Muscle of back (tissue), 11 donors: Measurements from ENCODE around the gene ARHGEF25. TPM values are rescaled to one million over a fixed set of nuclear protein-coding genes. Genes with fewer than 3 reads are reported as not detected.
A peak's percentile ranks its signal among the peaks of the same experiment; 100 is the strongest.

ENCODE experiments used
- DNase-seq, 3 donors: peaks; one replicate each; pipeline versions ENCODE4 v3.0.0 to v3.0.0-alpha.2; 2013
- polyA plus RNA-seq, 10 donors: library from polyadenylated mRNA; unstranded; fragments of 120-200 nt; gene quantifications; one replicate each; pipeline ENCODE4 v1.2.1, GENCODE V29; 2013; ENCODE audit not compliant: insufficient read length in 10 of 10

The ARHGEF25 gene
- polyA plus RNA-seq, 10 donors = 30.5 to 47.9 (median 37.8) TPM

DNA sequence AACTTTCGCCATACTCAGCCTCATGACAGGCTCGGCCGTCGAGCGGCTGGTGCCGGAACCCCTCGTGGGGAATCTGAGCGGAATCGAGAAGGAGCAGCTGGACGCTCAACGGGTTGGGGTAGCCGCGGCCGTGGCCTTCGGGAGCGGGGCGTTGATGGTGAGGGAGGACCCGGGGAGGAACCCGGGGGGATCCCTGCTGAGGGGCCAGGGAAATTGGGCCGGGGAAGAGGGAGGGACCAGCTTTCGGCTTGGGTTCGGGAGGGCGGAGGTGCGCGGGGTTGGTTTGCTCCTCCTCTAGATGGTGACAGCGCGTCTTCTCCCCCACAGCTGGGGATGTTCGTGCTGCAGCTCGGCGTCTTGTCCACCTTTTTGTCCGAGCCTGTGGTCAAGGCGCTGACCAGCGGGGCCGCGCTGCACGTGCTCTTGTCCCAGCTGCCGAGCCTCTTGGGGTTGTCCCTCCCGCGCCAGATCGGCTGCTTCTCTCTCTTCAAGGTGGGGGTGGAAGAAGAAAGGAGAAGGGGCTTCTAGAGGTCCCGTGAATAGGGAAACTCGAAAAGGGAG lies 9.8 kb downstream of the ARHGEF25 start:
- peak in 1 of 3 donors; percentile 64 for DNase-seq

DNA sequence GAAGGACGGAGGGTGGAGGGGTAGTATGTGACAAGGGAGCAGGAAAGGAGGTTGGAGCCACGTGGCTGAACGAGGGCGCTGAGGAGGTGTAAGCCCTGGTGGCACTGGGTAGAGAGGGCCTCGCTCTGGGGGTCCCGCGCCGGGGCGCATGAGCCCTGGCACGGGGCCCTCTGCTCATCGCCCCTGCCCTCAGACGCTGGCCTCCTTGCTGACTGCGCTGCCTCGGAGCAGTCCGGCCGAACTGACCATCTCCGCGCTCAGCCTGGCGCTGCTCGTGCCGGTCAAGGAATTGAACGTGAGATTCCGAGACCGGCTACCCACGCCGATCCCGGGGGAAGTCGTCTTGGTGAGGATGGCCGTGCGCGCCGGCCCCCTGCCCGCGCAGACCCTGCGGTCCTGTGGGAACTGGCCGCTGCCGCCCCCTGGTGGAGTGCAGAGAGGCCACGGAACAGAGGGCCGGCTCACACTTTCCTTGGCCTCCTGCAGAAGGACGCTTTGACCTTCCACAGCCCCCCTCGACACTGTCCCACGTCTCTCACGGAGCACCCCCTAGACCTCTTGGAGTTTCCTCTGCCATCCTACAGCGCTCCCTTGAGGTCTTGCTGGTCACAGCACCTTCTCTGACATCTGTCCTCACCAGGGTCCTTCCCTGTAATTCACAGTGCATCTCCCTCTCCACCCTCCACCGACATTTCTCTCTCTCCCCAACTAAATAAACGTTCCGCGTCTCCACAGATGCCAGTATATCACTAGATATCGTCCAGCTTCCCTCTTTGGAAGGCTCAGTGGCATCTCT lies 10.5 kb downstream of the ARHGEF25 start:
- DNase-seq = peak in 1 of 3 donors; percentile 85

DNA sequence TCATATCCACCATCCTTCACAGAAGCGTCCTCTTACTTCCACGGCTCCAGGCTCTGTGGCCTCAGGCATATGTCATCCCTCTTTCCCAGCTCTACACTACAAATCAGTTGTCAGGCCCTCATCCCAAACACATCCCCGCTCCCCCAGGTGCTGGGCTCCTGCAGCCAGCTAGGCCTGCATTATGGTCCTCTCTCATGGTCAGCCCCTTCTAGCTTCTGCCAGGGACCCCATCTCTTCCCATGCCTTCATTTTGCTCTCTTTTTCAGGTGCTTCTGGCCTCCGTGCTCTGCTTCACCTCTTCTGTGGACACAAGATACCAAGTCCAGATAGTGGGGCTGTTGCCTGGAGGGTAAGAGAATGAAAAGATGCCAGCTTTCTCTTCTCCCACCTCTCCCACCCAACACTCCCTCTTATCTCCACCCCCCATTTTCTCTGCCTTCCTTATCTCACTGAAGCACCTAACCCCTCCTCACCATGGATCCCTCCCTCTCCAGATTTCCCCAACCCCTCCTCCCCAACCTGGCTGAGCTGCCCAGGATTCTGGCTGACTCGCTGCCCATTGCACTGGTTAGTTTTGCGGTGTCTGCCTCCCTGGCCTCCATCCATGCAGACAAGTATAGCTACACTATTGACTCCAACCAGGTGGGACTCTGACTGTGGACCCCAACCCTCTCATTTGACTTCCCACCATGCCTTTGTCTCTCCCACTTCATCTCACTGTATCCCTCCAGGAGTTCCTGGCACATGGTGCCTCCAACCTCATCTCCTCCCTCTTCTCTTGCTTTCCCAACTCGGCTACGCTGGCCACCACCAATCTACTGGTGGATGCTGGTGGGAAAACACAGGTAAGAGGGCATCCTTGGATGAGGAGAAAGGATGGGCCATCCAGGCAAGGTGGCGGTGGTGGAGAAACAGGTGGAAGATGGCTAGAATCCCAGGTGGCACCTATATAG lies 11.3 kb downstream of the ARHGEF25 start:
- DNase-seq = no peak

DNA sequence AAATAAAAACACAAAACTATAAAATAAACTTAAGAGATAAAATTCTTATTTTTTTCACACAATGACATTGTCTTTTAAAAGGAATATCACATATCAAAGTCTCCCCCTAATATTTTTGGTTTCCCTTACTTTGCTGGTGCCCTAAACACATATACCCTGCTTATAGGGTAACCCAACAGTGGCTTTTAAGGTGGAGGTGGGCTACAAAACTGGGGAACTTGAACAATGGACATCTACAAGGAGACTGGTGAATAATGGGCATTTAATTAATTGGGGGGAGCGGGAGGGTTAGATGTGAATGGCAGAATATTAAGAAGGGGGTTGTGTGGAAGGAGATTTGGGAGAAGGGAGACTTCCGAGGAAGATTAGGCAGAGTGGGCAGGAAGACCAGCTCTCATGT lies 12.2 kb downstream of the ARHGEF25 start:
- DNase-seq = no peak

DNA sequence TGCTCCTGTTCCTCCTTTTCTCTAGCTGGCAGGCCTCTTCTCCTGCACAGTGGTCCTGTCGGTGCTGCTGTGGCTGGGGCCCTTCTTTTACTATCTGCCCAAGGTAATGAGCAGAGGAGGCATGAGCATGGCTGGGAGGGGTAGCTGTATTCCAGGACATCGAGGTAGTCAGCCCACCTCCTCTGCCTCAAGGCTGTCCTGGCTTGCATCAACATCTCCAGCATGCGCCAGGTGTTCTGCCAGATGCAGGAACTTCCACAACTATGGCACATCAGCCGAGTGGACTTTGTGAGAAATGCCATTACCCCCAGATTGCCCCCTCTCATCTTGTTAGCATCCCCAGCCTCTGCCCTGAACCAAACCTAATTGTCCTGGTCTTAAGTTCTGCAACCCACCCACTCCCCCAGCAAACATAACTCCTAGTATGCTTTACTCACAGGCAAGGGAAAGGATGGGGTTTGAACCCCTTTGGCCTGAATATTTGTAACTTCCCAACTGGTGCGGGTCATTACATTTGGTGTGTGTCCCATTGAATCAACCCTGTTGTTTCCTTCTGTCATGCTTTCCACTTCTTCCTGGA lies 12.7 kb downstream of the ARHGEF25 start:
- DNase-seq = no peak

DNA sequence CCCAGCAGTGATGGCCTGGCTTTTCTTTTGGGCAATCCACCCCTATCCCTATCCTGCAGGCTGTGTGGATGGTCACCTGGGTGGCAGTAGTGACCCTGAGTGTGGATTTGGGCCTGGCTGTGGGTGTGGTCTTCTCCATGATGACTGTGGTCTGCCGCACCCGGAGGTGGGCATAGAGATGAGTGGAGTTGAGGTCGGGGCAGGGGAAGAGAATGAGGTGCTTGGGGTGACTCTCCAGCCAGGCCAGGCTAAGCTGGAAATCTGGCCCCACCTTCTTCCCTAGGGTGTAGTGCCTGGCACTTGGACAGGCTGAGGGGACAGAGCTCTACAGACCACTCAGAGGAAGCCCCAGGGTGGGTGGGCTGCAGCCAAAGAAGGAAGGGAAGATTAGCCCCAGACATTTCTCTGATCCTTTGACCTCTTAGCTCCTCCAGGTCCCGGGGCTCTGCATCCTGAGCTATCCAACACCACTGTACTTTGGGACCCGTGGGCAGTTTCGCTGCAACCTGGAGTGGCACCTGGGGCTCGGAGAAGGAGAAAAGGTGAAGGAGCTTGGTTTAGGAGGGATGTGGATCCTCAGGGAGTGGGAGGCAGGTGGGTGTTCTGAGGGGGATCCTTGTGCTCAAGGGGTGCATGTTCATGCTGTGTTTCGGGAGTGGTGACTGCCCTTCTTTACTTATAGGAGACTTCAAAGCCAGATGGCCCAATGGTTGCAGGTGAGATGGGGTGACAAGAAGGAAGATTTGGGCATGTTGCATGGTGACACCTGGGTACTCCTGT lies 13.4 kb downstream of the ARHGEF25 start:
- no peak for DNase-seq

DNA sequence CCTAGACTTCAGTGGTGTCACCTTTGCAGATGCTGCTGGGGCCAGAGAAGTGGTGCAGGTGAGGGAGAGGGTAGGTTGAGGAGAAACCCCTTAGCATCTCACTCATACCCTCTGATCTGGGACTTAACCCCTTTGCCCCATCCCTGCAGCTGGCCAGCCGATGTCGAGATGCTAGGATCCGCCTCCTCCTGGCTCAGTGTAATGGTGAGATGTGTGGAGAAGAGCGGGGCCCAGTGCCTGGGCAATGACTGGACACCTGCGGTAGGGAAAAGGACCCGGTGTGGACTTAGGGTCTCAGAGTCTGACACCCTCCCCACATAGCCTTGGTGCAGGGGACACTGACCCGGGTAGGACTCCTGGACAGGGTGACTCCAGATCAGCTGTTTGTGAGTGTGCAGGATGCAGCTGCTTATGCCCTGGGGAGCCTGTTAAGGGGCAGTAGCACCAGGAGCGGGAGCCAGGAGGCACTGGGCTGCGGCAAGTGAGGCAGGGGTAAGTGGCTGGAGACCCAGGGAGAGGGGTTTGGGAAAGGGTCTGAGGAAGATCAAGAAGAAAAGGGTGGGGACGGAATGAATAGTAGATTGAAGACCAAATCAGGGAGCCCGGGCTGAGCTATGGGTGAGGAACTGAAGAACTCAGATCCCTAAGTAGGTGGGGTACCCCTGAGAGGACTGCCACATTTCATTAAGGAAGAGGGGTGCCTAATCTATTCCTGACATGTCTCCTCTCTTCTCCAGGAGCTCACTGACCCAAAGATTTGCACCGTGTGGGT lies 14.2 kb downstream of the ARHGEF25 start:
- no peak for DNase-seq

DNA sequence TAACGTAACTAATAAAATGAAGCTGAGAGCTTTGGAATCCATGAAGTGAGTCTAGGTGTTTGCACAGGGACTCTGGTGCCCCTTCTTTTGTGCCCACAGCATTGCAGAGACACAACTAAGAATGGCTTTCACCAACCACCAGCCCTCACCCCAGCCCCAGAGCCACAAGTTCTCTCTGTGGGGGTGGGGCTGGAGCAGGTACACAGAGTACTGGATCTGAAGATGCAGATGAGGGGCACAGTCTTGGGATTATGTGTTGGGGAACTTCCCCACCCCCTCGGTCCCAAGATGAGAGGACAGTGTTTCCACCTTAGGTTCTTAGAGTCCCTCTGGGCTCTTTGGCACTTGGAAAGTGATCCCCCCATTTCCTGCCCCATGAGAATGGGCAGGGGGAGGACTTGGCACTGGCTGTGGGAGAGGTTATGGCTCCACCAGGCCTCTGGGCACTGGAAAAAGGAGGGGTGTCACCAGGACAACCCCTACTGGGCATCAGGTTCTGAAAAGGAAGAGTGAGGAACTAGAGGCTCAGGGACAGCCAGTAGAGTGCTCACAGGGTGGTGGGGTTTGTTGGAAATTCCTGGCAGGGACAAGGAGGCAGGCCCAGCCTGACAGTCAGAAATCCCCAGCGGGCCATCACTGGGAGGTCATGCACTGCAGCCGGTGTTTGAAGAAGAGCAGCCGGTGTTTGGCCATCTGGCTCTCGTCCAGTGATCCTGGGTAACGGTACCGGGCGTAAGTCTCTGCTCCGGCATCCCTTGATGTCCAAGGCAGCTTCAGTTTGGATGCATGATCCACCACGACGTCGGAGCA lies 15.1 kb downstream of the ARHGEF25 start:
- peak in 1 of 3 donors; percentile 38 for DNase-seq

DNA sequence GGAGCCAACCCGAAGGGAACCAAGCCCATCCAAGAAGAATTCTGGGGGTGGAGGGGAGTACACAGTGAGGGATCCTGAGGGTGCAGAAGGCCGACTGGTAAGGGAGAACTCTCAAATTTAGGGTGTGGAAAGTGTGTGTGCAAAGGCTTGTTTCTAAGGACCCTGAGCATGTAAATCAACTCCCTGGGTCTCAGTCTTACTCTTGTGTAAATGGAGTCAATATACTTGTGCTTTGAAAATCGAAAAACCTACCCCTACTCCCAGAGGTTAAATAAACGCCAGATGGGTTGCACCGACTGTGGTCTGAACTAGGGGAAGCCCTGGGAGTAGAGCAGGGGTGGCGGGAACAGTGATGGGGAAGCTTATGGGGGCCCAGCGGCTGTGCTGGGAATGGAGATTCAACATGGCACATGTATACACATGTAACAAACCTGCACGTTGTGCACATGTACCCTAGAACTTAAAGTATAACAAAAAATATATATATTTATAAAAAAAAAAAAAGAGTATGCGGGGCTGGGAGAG lies 15.7 kb downstream of the ARHGEF25 start:
- no peak for DNase-seq

DNA sequence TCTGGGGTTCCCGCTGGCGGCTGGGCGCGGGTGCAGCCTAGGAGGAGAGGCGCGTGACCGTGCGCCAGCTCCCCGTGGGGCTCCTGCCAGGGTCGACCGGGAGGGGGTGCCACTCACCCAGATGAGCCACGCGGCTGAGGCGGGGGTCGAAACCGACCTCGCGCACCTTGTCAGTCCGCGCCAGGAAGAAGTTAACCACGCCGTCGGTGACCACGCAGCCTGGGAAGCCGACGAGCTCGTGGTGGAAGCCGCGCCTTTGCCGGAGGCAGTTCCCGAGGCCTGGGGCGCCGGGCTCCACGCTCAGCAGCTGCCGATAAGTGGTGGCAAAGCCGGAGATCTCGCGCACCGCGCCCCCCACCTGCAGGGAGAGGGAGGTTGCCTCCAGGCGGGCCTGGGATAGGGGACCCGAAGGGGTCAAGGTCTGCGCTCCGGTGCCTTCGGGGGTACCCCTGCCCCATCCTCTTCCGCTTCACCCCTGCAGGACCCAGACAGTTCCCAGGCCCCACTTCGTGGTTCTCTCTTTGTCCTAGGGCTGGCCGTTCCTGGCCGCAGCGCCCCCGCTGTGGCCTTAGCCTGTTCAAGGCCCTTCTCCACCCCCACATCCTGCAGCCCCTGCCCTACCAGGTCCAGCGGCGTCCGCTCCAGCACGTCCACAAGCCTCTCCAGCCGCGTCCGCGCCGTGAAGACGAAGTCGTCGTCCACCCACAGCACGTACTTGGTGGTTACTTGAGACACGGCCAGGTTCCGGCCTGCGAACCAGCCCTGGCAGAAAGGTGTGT lies 16.5 kb downstream of the ARHGEF25 start:
- DNase-seq = no peak

DNA sequence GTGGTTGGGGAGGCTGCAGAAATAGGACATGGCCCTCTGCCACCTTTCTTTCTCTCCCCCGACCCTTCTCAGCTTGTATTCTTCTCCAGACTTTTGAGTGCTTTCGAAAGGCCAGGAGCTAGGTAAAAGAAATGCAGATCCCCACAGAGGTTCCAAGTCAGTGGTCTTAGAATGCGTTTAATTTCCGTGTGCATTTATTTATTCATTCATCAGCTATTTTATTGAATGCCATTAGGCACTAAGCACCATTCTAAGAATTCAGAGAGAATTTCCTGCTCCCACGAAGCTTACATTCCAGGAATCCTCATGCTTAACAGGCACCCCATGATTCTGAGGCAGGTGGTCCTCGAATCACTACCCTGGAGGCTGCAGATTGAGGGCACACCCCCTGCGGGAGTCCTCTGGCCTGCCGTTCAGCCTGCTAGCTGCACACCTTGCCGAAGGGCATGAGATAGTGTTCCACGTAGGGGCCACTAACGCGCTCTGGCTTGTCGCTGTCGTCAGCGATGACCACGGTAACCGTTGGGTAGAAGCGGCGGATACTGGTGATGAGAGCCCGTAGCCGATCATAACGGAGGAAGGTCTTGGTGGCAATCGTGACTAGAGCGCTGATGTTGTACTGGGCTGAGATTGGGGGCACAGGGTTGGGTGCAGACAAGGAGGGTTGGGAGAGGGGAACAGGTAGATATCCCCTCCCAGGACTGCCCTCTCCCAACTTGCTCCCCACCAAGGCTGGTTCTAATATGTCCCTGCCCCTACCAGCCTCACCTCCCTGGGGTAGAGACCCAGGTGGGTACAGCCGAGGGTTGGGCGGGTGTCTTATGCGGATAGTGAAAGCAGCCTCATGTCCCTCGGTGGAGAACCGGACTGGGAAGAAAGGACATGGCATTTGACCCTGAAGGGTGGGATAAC lies 17.3 kb downstream of the ARHGEF25 start:
- no peak for DNase-seq

DNA sequence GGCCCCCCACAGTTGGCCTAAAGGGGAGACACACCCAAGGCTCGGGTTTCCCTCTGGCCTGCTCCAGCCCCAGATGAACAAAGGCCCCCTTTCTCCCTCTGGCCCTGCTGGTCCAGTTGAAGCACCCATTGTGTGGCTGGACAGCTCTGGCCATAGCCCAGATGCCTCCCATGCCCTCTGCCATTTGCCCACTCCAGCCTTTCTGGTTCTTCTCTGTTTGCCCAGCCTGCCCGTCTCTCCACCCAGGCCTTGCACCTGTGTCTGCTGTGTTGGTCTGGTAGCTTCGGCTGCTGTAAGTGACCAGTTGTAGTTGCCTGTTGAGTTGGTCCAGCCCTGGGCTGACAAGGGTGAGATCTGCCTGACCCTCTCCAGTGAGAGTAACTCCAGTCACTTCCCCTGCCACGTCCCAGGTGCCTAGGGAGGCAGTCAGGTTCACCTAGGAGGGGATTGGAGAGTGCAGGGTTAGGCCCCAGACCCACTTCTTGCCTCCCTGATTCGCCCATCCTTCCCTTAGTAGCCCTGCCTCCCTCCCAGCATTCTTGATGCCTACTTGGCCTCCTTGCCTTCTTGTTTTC lies 18.7 kb downstream of the ARHGEF25 start:
- DNase-seq = no peak

DNA sequence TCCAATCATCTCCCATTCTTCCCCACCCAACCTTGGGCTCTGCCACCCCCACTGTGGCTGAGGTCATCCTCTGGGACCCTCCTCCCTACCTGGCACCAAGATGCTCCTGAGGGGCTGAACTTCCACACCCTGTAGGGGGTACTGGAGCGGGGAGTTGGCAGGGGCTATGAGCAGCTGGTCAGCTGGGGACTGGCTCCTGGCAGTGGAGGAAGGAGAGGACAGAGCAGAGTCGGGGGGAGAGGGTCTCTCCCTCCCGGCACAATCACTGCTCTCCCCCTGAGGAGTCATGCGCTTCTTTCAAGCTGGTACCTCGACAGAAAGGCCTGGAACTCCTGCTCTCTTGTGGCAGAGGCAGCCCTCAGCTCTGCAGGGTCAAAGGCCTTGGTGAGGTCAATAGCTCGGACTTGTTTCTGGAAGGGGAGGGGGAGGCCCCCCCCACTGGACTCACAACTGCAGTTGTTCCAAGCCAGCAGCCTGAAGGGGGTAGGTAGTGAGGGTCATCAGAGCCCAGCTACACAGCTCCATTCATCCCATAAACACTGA lies 19.7 kb downstream of the ARHGEF25 start:
- DNase-seq = no peak

DNA sequence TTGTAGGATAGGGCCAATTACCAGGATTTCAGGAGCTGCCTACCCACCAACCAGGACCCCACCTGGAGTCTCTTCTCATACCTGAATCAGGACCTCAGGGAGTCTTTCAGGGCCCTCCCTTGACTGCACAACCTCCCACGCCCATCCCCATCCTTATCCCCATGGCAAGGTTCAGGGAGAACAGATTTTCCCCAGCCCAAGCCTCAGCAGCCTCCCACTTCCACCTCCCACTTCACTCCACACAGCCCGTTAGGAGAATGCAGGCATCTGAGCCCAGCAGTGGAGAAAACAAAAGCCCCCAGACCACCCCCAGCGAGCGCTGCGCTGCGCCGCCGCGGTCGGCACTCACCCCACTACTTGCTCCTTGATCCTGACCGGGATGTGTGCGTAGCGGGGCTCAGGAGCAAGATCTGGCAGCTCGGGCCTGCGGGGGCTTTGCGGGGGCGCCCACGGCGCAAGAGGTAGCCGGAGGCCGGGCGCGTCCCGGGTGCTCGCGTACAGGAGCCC lies 20.4 kb downstream of the ARHGEF25 start:
- DNase-seq = peak in 1 of 3 donors; percentile 30

DNA sequence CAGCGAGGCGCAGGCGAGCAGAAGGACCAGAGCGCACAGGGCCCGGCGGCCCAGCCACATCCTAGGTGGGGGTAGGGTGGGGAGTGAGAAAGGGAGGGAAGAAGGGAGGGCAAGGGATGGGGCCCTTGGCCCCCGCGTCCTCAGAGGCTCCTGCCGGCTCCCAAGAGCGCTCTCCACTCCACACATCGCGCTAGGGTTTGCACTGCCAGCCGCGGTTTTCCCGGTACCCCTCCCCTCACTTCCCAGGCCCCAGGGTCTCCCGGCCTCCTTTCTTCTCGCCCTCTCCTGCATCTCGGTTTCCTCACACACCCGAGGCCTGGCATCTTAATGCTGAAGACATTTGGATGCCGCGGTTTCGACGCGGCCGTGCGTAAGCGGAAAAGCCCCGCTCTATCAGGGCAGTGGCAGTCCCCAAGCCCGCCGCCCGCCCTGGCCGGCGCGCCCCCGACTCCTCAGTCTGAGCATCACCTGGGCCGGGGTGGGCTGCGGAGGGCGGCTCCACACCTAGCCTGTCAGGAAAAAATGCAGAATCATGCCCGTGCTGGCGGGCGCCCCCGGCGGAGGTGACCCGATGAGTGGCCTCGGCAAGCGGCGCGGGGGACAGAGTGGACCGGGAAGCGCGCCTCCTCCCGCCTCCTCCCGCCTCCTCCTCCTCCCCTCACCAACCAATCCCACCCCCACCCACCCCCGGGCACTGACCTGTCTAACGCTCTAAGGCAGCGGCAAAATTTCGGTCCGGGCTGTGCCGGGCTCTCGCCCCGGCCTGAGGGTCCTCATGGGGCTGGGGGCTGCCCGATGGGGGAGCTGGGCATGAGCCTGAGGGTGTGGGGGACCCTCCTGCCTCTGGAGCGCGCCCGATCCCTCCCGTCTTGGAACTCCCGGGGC lies 21.1 kb downstream of the ARHGEF25 start:
- DNase-seq = peak in 1 of 3 donors; percentile 57
